UCSD-AML1 (cell line): Measurements from ENCODE around the gene MTREX.
"Not testable (repeated sequence)": the region's sequence is repeated elsewhere in the genome, so short reads cannot be mapped to it uniquely, and the experiment has no call there.

Experiments
- DNase-seq: peaks from one replicate; lab custom pipeline; 2025; ENCODE audit not compliant: unreplicated experiment; lab: John Stamatoyannopoulos, UW

The MTREX gene

GRCh38 chr5:55307383-55308253 is at the start of gene MTREX, which contains the start of gene DHX29:
TSS of gene MTREX (plus strand) at chr5:55307989. CDS start at chr5:55308014, 25 bp downstream.
TSS of gene DHX29 (minus strand) at chr5:55307694. CDS start at chr5:55307573, 121 bp downstream.
- DNase-seq: peak; percentile 90

GRCh38 chr5:55258339-55258738 is 49.5 kb upstream of the MTREX start:
- DNase-seq: no peak

- DNase-seq: no peak
These were observed 31.0 kb upstream of the MTREX start for GRCh38 chr5:55276771-55277170.

- DNase-seq: no peak
These were observed 29.0 kb upstream of the MTREX start for GRCh38 chr5:55278778-55279177.

GRCh38 chr5:55286411-55286933 is 21.3 kb upstream of the MTREX start:
- peak; percentile 11 for DNase-seq

GRCh38 chr5:55289808-55290207 is 18.0 kb upstream of the MTREX start:
- DNase-seq: no peak

GRCh38 chr5:55290991-55291390 is 16.8 kb upstream of the MTREX start:
- DNase-seq: no peak

- DNase-seq: no peak
These were observed 12.9 kb upstream of the MTREX start for GRCh38 chr5:55294935-55295334.

- no peak for DNase-seq
These were observed 6.9 kb upstream of the MTREX start for GRCh38 chr5:55300890-55301289.

GRCh38 chr5:55303238-55303690 is 4.5 kb upstream of the MTREX start:
- DNase-seq: peak; percentile 11

GRCh38 chr5:55304584-55304983 is 3.2 kb upstream of the MTREX start:
- no peak for DNase-seq

GRCh38 chr5:55305345-55305744 is 2.4 kb upstream of the MTREX start:
- DNase-seq: no peak

GRCh38 chr5:55306641-55307382 is 977 bp upstream of the MTREX start:
- no peak for DNase-seq

GRCh38 chr5:55308254-55308836 is 556 bp downstream of the MTREX start:
- no peak for DNase-seq

- DNase-seq: no peak
These were observed 6.3 kb downstream of the MTREX start for GRCh38 chr5:55313870-55314617.

GRCh38 chr5:55316289-55316688 is 8.5 kb downstream of the MTREX start:
- DNase-seq: no peak

GRCh38 chr5:55316837-55317236 is 9.0 kb downstream of the MTREX start:
- no peak for DNase-seq

GRCh38 chr5:55318237-55318636 is 10.4 kb downstream of the MTREX start:
- not testable (repeated sequence) for DNase-seq

- DNase-seq: no peak
These were observed 11.7 kb downstream of the MTREX start for GRCh38 chr5:55319491-55319890.

GRCh38 chr5:55320571-55320970 is 12.8 kb downstream of the MTREX start:
- DNase-seq: no peak

- no peak for DNase-seq
These were observed 16.2 kb downstream of the MTREX start for GRCh38 chr5:55324006-55324405.
